Mesodermal cell (in vitro differentiated cells): ENCODE measurements around the gene ZP4. TPM values are rescaled to one million over a fixed set of nuclear protein-coding genes. Genes with fewer than 3 reads are reported as not detected.

Experiments used
- H3K27ac ChIP-seq: 2 replicates; pipeline ENCODE4 v1.7.0; 2013; ENCODE audit warnings: mild to moderate bottlenecking, low read depth, low read length, moderate library complexity; ENCODE audit not compliant: severe bottlenecking
- H3K36me3 ChIP-seq: 2 replicates; pipeline ENCODE4 v1.7.1; 2013; ENCODE audit warnings: mild to moderate bottlenecking, low read length, moderate library complexity; ENCODE audit not compliant: control insufficient read depth, insufficient read depth
- H3K4me1 ChIP-seq: one replicate; pipeline ENCODE4 v1.7.1; 2013; ENCODE audit warnings: mild to moderate bottlenecking, low read length; ENCODE audit not compliant: insufficient read depth, control insufficient read depth, poor library complexity, severe bottlenecking
- H3K4me3 ChIP-seq: 2 replicates; pipeline ENCODE4 v1.7.0; 2013; ENCODE audit warnings: low read length, control low read depth, mild to moderate bottlenecking; ENCODE audit not compliant: insufficient read depth, poor library complexity, severe bottlenecking; ENCODE audit errors: extremely low read depth
- H3K9me3 ChIP-seq: 2 replicates; pipeline ENCODE4 v1.7.1; 2013; ENCODE audit warnings: mild to moderate bottlenecking, low read length, moderate library complexity; ENCODE audit not compliant: control insufficient read depth
- WGBS, 2 experiments: methylation state at CpG; one replicate each; pipeline ENCODE4 v1.1.5; 2013; ENCODE audit warnings: missing lambda C conversion rate in 2 of 2; ENCODE audit not compliant: insufficient coverage in 2 of 2; 5-methylcytosine and 5-hydroxymethylcytosine counted together
- polyA plus RNA-seq, 2 experiments: library from polyadenylated mRNA; stranded (reverse); fragments of 50-300 nt; gene quantifications; one replicate each; pipeline ENCODE4 v1.2.3, GENCODE V29; 2013

The ZP4 gene, protein sequence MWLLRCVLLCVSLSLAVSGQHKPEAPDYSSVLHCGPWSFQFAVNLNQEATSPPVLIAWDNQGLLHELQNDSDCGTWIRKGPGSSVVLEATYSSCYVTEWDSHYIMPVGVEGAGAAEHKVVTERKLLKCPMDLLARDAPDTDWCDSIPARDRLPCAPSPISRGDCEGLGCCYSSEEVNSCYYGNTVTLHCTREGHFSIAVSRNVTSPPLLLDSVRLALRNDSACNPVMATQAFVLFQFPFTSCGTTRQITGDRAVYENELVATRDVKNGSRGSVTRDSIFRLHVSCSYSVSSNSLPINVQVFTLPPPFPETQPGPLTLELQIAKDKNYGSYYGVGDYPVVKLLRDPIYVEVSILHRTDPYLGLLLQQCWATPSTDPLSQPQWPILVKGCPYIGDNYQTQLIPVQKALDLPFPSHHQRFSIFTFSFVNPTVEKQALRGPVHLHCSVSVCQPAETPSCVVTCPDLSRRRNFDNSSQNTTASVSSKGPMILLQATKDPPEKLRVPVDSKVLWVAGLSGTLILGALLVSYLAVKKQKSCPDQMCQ
- polyA plus RNA-seq (2013, experiment 1 of 2): not detected
- not detected for polyA plus RNA-seq (2013, experiment 2 of 2)

DNA sequence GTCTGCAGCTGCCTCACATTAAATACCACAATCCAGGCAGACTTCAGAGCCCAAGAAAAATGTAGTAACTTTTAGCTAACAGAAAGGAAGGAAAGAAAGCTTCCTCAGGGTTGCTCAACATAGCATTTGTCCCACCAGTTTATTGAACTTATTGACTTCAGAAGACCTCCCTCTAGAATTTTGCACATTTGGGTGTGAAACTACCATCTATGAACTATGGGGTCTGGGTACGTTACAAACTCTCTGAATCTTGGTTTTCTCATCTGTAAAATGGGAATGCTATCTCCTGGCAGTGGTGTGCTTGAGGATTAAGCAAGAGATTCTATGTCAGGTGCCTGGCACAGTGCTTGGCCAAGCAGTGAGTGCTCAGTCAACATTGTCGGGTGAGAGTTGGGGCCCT, at the start of gene ZP4:
TSS of gene ZP4 (minus strand) at position 101 of the 400 bp plus-strand sequence. CDS start 287 bp downstream, outside the sequence.
- 71 to 83% methylated on average over 1 to 2 of the region's 2 CpGs for WGBS, 2 experiments
- Histone ChIP-seq H3K4me3 (no peak within 1 kb of the TSS), H3K4me1 (no peaks in the 10 kb centered on the region), H3K36me3 (no peaks in the 10 kb centered on the region), H3K9me3 (no peaks in the 10 kb centered on the region), H3K27ac (no peak within 1 kb of the TSS)

DNA sequence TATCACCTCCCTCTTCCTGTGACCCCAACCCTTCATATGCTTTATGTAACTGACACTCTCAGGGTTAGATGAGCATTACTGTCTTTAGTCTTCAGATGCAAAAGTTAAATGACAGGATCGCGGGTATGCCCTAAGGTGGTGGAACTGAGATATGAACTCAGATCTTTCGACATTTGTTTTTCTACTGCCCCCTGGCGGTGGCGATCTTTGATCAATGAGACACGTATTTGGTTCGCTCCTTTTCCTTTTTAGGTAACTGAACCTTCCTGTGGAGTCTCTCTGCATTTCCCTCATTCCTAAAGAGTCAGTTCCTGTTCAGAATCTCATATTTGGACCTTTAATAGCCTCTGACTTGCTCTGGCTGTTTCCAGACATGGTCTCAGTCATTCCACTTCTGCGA, 47.8 kb upstream of the ZP4 start:
- Histone ChIP-seq H3K36me3 (no peaks in the 10 kb centered on the region), H3K9me3 (no peaks in the 10 kb centered on the region), H3K4me3 (no peak overlapping the region), H3K27ac (no peak overlapping the region), H3K4me1 (no peaks in the 10 kb centered on the region)
- WGBS, 2 experiments: 88% methylated on average over 8 of the region's 8 CpGs

DNA sequence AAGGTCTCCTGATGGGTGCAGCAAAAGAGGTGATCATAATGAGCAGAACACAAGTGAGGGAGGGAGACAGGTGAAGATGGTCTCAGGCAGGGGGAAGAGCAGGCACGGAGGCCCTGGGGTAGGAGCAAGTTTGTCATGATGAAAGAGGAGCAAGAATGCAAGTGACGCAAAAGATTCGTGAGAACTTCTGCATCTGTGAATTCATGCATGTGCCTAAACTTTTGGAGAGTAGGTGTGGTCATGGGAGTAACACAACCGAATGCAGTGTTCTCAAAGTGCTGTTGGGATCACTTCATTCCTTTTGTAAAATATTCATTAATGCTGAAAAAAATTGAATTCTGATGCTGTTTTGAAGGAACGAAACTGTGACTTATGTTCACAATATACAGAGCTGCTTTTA, 47.3 kb upstream of the ZP4 start:
- WGBS, 2 experiments: 94 to 100% methylated on average over 3 of the region's 5 CpGs
- H3K36me3 ChIP-seq: no peaks in the 10 kb centered on the region
- no peaks in the 10 kb centered on the region for H3K9me3 ChIP-seq
- no peak overlapping the region for H3K27ac ChIP-seq
- H3K4me3 ChIP-seq: no peak overlapping the region
- no peaks in the 10 kb centered on the region for H3K4me1 ChIP-seq

DNA sequence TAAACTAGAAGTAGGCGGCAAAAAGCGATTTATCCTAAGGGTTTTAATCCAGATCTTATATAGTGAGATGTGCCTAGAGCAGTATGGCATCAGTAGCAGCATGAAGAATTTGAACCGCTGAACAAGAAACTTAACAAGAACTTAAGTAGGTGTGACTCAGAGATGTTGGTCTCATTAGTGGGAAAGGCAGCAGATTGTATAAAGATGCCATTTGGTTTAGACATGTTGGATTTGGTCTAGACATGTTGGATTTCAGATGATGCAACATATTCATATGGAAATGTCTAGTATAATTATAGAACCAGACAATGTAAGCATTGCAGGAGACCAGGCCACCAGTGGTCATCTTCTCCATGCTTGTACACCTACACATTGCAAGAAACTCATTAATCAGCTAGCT, 42.1 kb upstream of the ZP4 start:
- Histone ChIP-seq H3K9me3 (no peaks in the 10 kb centered on the region), H3K36me3 (no peaks in the 10 kb centered on the region), H3K27ac (no peak overlapping the region), H3K4me3 (no peak overlapping the region), H3K4me1 (no peaks in the 10 kb centered on the region)
- 96 to 100% methylated on average over 3 of the region's 3 CpGs for WGBS, 2 experiments

DNA sequence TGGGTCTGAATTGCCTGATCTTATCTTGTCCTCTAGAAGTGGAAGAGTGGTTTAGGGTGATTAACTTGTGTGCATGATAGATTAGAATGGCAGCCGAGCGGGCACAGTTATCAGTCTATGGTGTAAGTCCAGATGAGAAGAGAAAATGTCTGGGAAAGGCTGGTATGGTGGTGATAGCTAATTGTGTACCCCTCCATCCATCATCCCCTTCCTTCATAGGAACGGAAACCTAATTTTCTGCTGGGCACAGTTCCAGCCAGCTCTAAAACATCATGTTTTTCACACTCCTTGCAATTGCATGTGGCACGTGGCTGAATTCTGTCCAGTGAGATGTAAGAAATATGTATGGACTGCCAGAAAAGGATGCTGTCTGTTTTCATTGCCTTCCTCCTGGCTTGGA, 40.9 kb upstream of the ZP4 start:
- Histone ChIP-seq H3K4me3 (no peak overlapping the region), H3K36me3 (no peaks in the 10 kb centered on the region), H3K4me1 (no peaks in the 10 kb centered on the region), H3K27ac (no peak overlapping the region), H3K9me3 (no peaks in the 10 kb centered on the region)
- 93 to 100% methylated on average over 1 to 3 of the region's 4 CpGs for WGBS, 2 experiments

DNA sequence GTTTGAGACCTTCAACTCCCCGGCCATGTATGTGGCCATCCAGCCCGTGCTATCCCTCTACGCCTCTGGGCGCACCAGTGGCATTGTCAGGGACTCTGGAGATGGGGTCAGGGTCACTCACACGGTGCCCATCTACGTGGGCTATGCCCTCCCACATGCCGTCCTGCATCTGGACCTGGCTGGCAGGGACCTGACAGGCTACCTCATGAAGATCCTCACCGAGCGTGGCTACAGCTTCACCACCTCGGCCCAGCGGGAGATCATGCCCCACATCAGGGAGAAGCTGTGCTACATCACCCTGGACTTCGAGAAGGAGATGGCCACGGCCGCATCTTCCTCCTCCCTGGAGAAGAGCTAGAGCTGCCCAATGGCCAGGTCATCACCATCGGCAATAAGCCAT, 36.5 kb upstream of the ZP4 start:
- H3K4me3 ChIP-seq: no peak overlapping the region
- H3K4me1 ChIP-seq: no peaks in the 10 kb centered on the region
- H3K36me3 ChIP-seq: no peaks in the 10 kb centered on the region
- no peaks in the 10 kb centered on the region for H3K9me3 ChIP-seq
- no peak overlapping the region for H3K27ac ChIP-seq
- WGBS, 2 experiments: 89 to 97% methylated on average over 12 to 14 of the region's 15 CpGs

DNA sequence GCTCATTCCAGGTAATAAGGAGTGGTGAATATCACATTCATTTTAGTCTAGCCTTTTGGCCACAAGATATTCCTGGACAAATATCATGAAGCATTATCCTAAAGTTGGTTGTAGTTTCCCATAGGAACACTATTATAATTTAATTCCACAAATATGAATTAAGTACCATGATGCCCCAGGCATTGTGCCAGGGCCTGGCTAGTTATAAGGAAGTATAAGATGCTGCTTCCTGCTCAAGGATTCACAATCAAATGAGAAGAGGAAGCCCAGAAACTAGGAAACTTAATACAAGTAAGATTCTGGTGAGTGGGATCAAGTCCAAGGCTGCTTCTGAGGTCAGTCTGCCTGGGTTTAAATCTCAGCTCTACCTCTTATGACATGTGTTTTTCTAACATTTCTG, 30.6 kb upstream of the ZP4 start:
- Histone ChIP-seq H3K4me3 (no peak overlapping the region), H3K36me3 (no peaks in the 10 kb centered on the region), H3K9me3 (no peaks in the 10 kb centered on the region), H3K27ac (no peak overlapping the region), H3K4me1 (no peaks in the 10 kb centered on the region)

DNA sequence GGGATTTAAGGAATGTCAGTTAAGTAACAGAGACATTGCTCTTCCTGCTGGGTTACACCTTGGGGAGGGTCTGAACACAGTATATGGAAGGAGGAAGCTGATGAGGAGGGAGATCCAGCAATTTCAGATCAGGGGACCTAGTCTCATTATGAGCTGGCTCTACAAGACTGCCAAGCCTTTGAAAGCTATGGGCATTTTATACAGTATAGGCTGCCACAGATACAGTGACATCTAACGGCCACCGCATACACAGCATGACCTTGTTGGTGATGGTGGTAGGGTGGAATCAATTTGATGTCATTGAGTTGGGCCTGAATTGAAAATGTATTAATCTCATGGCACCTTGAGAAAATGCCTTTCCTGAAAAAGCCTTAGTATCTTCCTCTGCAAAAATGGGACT, 22.6 kb upstream of the ZP4 start:
- Histone ChIP-seq H3K4me1 (no peaks in the 10 kb centered on the region), H3K9me3 (peaks cover 12% of the 10 kb centered on the region), H3K36me3 (no peaks in the 10 kb centered on the region), H3K4me3 (no peak overlapping the region), H3K27ac (no peak overlapping the region)
- WGBS, 2 experiments: 95% methylated on average over 2 of the region's 2 CpGs; no CpG with 5 or more reads in 1 of the 2 experiments

DNA sequence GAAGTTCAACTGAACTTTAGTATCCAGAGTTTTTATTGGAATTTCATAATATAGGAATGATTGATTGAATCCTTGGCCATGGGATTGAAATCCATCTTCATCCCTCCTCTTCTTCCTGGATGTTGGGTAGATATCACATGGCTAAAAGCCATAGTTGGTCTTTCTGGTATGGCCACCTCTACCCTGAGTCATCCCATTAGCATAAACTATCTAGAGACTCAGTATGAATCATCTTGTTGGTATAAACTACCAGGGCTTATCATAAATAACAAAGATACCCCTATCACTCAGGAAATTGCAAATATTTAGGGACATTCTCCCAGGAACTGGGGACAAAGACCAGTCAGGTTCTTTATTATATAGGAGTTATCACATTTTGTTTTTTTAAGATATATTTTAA, 21.2 kb upstream of the ZP4 start:
- H3K4me1 ChIP-seq: no peaks in the 10 kb centered on the region
- H3K9me3 ChIP-seq: peaks cover 12% of the 10 kb centered on the region
- no peak overlapping the region for H3K4me3 ChIP-seq
- no peaks in the 10 kb centered on the region for H3K36me3 ChIP-seq
- H3K27ac ChIP-seq: no peak overlapping the region

DNA sequence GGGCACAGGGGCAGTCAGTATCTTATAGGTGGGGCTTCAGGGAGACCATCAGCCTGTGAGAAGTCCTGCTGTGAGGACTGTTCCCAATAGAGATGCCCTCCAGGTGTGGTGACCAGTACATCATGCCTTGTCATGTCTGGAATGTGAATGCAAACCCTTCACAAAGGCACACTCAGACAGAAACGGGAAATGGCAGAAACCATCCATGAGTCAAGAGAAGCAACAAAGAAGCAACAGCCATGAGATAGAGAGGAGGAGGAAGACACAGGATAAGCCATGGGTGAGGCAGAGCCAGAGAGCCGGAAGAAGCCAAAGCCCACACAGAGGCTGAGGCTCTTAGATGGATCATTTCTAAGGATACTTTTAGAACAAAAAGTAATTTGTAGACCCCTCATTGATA, 20.1 kb upstream of the ZP4 start:
- H3K4me3 ChIP-seq: no peak overlapping the region
- WGBS, 2 experiments: 87 to 100% methylated on average over 2 of the region's 2 CpGs
- no peaks in the 10 kb centered on the region for H3K4me1 ChIP-seq
- no peak overlapping the region for H3K27ac ChIP-seq
- H3K9me3 ChIP-seq: peaks cover 12% of the 10 kb centered on the region
- no peaks in the 10 kb centered on the region for H3K36me3 ChIP-seq

DNA sequence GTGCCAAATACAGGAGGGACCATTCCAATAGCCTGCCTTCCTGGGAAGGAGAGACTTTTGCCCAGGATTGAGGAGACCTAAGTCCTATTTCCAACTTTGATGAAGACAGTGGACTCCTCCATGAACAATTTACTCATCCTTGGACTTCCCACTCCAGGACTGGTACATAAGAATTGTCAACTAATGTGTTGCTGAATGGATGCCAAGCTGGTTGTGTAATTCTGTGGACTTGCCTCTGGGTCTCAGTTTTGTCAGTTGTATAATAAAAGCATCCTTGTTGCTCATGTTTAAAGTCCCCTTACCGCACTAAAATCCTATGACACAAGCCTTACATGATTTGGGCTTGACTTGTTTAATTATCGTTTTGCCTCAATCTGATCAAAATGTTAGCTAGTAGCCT, 13.2 kb upstream of the ZP4 start:
- 86% methylated on average over 1 of the region's 2 CpGs; no CpG with 5 or more reads in 1 of the 2 experiments for WGBS, 2 experiments

More for the DNA sequence above, 13.2 kb upstream of the ZP4 start:
- no peak overlapping the region for H3K4me3 ChIP-seq
- H3K27ac ChIP-seq: no peak overlapping the region
- H3K9me3 ChIP-seq: no peaks in the 10 kb centered on the region
- H3K4me1 ChIP-seq: no peaks in the 10 kb centered on the region
- no peaks in the 10 kb centered on the region for H3K36me3 ChIP-seq
